Measurements from ENCODE around the gene PTPRM. TPM values are rescaled to one million over a fixed set of nuclear protein-coding genes. Genes with fewer than 3 reads are reported as not detected.
A peak's percentile ranks its signal among the peaks of the same experiment; 100 is the strongest.

The PTPRM gene
- total and polyA plus RNA-seq, 12 donors, result 31.7 to 116 (median 61.2) TPM

GRCh38 chr18:8249811-8250210 is 682.7 kb downstream of the PTPRM start:
- no peaks in the 10 kb centered on the region for H3K36me3 ChIP-seq (replicated peaks in 1 of 2)
- no peak overlapping the region for H3K27ac ChIP-seq
- WGBS, 4 donors, result 86 to 100% (median 95%) methylated on average over 2 of the region's 2 CpGs
- no peak overlapping the region for H3K4me3 ChIP-seq
- TF ChIP-seq CTCF (IDR thresholded peaks at IDR 0.05) (no peak), POLR2A (IDR thresholded peaks at IDR 0.05) (no peak)
- no peaks in the 10 kb centered on the region for H3K27me3 ChIP-seq
- H3K4me1 ChIP-seq (replicated peaks in 1 of 2), result no peaks in the 10 kb centered on the region
- intact Hi-C loops (cut with DNase I), result loop anchor here in 1 of 2 donors (10.0 kb wide), 1 partner anchor 55 kb away; no protein-coding TSS in a partner anchor
- no peaks in the 10 kb centered on the region for H3K9me3 ChIP-seq (replicated peaks in 1 of 3)
- DNase-seq, result no peak

- intact Hi-C loops (cut with DNase I), result loop anchor here in 1 of 2 donors (10.0 kb wide), 1 partner anchor 58 kb away; no protein-coding TSS in a partner anchor
- no peak overlapping the region for H3K27ac ChIP-seq
- 92 to 96% (median 93%) methylated on average over 3 of the region's 3 CpGs for WGBS, 4 donors
These were observed 685.3 kb downstream of the PTPRM start for GRCh38 chr18:8252371-8252770.

GRCh38 chr18:8253944-8254343 is 686.8 kb downstream of the PTPRM start:
- no peak for TF ChIP-seq POLR2A (IDR thresholded peaks at IDR 0.05)
- no peak for TF ChIP-seq CTCF (IDR thresholded peaks at IDR 0.05)
- intact Hi-C loops (cut with DNase I), result loop anchor here in 1 of 2 donors (10.0 kb wide), 1 partner anchor 59 kb away; no protein-coding TSS in a partner anchor
- peak in 1 of 7 donors; percentile 68 for DNase-seq

More at GRCh38 chr18:8252371-8252770, 685.3 kb downstream of the PTPRM start:
- no peak for DNase-seq
- Histone ChIP-seq H3K4me1 (replicated peaks in 1 of 2) (no peaks in the 10 kb centered on the region), H3K27me3 (no peaks in the 10 kb centered on the region), H3K36me3 (replicated peaks in 1 of 2) (no peaks in the 10 kb centered on the region), H3K9me3 (replicated peaks in 1 of 3) (no peaks in the 10 kb centered on the region), H3K4me3 (no peak overlapping the region)
- no peak for TF ChIP-seq CTCF (IDR thresholded peaks at IDR 0.05)
- TF ChIP-seq POLR2A (IDR thresholded peaks at IDR 0.05), result no peak

GRCh38 chr18:8254654-8255053 is 687.5 kb downstream of the PTPRM start:
- H3K36me3 ChIP-seq (replicated peaks in 1 of 2), result no peaks in the 10 kb centered on the region
- TF ChIP-seq POLR2A (IDR thresholded peaks at IDR 0.05) (no peak), CTCF (IDR thresholded peaks at IDR 0.05) (no peak)
- H3K27ac ChIP-seq, result no peak overlapping the region
- WGBS, 4 donors, result 74 to 79% (median 77%) methylated on average over 2 of the region's 2 CpGs
- DNase-seq, result no peak
- no peak overlapping the region for H3K4me3 ChIP-seq
- intact Hi-C loops (cut with DNase I), result loop anchor here in 1 of 2 donors (10.0 kb wide), 1 partner anchor 60 kb away; no protein-coding TSS in a partner anchor
- H3K27me3 ChIP-seq, result no peaks in the 10 kb centered on the region
- H3K9me3 ChIP-seq (replicated peaks in 1 of 3), result no peaks in the 10 kb centered on the region
- H3K4me1 ChIP-seq (replicated peaks in 1 of 2), result no peaks in the 10 kb centered on the region

More at GRCh38 chr18:8253944-8254343, 686.8 kb downstream of the PTPRM start:
- WGBS, 4 donors, result 80 to 95% (median 90%) methylated on average over 1 of the region's 1 CpG
- Histone ChIP-seq H3K4me3 (no peak overlapping the region), H3K9me3 (replicated peaks in 1 of 3) (no peaks in the 10 kb centered on the region), H3K27me3 (no peaks in the 10 kb centered on the region), H3K27ac (no peak overlapping the region), H3K36me3 (replicated peaks in 1 of 2) (no peaks in the 10 kb centered on the region), H3K4me1 (replicated peaks in 1 of 2) (no peaks in the 10 kb centered on the region)
